GM20000 (cell line): ENCODE results near the gene ADAMTS3.

Experiments used
- DNase-seq: peaks from one replicate; pipeline ENCODE4 v3.0.0; 2012; ENCODE audit warnings: low spot score
- TF ChIP-seq, protein P1 (sequence below): IDR thresholded peaks from 2 replicates; pipeline ENCODE4 v1.5.1; 2012; ENCODE audit warnings: mild to moderate bottlenecking, control low read depth; ENCODE audit errors: extremely low read depth, missing control alignments

ADAMTS3 gene

DNA sequence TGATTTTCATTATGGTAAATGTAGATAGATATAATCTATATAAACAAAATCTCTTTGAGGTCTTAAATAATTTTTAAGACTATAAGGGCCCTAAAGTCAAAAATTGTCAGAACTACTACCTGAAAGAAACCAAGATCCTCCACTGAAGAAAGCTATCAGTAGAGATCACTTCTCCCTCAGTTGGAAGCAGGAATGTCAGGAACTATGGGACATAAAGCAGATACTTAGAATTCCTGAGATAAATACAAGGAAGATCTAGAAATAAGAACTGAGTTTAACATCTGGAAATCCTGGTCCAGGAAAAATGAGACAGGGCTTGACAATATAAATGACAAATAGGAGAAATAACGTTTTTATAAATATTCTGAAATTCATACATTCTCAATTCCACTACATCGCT, 97.2 kb downstream of the ADAMTS3 start:
- DNase-seq, result no peak
- TF ChIP-seq, protein P1, sequence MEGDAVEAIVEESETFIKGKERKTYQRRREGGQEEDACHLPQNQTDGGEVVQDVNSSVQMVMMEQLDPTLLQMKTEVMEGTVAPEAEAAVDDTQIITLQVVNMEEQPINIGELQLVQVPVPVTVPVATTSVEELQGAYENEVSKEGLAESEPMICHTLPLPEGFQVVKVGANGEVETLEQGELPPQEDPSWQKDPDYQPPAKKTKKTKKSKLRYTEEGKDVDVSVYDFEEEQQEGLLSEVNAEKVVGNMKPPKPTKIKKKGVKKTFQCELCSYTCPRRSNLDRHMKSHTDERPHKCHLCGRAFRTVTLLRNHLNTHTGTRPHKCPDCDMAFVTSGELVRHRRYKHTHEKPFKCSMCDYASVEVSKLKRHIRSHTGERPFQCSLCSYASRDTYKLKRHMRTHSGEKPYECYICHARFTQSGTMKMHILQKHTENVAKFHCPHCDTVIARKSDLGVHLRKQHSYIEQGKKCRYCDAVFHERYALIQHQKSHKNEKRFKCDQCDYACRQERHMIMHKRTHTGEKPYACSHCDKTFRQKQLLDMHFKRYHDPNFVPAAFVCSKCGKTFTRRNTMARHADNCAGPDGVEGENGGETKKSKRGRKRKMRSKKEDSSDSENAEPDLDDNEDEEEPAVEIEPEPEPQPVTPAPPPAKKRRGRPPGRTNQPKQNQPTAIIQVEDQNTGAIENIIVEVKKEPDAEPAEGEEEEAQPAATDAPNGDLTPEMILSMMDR, result no peak

DNA sequence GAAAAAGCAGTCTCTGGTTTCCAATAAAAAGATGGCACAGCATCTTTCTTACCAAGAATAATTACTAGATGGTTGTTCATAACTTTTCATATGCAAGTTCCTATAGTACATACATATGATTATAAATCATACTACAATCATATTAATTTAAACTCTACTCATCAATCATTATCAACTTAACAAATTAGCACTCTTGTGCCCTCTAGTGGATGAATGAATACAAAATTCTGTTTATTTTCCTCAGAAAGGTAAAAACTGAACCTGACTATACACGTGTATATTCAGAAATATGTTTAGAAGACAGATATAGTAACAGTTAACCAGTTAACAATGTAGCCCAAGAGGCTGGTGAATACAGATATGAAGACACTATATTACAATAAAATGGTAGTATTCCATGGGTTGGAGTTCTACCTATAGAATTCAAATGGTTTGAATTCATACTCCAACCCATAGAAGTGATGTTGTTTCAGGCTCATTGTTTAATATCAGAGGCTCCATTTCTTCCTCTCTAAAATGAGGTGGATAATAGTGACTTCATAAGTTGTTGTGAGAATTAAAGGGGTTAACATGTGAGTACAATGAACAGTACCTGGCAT, 100.0 kb downstream of the ADAMTS3 start:
- peak; percentile 7 for DNase-seq
- TF ChIP-seq, protein P1, result peak; percentile 19

DNA sequence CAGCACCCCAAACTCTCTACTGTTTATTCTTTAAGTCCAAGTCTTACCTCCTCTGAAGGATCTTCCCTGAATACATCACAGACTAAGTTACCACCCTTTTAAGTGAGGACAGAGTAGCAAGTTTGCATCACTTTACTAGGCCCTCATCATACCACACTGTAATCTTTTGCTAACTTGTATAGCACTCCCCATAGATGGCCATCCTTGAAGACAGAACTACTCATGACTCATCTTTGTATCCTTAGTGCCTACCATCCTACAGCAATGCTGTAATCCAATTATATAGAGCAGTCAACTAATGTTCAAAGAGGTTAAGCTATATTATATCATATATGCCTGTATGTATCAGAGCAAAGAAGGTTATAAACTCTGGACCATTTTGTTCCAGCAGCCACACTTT, 101.4 kb downstream of the ADAMTS3 start:
- TF ChIP-seq, protein P1, result no peak
- no peak for DNase-seq

DNA sequence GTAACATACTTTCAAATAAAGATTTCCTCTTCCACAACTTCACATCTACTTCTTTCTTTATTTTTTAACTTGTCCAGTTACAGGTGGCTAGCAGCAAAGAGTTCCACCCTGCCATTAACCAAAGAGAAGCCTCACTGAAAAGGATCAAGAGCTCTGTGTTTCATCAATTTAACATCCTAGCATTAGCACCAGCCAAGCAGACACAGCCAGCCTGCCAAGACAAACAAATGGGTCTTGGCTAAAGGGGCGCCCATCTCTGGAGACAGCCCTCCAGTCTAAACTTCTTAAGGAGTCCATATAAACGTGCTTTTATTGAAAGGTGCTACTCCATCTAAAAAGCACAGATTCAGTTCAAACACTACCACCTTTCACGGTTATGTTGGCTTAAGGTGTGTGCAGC, 105.3 kb downstream of the ADAMTS3 start:
- TF ChIP-seq, protein P1, result no peak
- DNase-seq, result no peak

DNA sequence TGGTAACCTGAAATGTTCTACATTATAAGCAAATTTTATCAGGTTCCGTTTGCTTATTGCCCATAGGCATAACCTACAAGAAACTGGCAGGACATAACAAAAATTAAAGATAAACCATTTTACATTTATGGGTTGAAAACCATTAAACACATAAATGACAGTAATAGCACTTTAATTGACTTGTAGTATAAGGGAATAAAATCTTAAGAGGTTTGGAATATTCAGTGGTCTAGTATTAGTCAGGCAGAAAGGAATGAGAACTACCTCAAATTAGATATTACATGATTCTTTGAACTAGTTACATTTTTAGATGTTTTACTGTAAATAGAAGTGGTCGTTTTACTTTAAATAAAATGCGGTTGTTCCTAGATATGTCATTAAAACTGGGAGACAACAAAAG, 111.9 kb downstream of the ADAMTS3 start:
- TF ChIP-seq, protein P1, result no peak
- no peak for DNase-seq

DNA sequence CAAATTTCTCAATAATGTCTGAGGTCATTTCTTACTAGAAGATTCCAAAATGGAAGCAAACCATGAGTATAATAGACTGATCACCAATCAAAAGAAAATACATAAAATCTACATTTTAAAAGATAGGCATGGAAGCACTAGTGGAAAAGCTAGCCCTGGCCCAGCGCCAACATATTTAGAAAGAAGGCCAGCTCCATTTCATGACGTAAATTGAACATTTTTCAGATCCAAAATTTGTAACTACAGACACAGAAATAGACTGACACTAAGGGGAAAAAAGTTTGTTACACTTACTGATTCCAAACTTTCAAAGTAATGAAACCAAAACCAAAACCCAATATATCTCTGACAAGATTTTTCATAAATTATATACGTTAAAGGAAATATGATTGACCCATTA, 117.7 kb downstream of the ADAMTS3 start:
- TF ChIP-seq, protein P1, result no peak
- DNase-seq, result no peak

DNA sequence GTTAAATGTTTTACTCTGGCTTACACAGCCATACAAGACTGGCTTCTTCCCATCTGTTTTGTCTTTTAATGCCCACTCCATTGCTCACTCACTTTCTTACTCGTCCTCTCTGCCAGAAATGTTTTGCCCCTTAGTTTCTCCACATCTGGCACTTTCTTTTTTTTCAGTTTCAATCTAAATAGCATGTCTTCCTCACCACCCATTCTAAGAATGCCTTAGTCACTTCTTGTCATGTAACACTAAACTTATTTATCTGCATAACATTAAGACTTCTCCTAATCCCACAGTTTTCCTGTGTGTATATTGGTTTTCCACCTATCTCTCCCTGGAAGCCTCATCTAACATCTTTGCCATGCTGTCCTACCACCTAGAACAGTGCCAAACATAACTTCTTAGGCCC, 119.3 kb downstream of the ADAMTS3 start:
- no peak for DNase-seq
- TF ChIP-seq, protein P1, result no peak
